Stimulated activated naive B cell treated with anti-CD40 and anti-IgM and Interleukin-4, amounts not matched to agents 10 μg/mL and 1 μg/mL and 100 μg/mL, for 72 hours (primary cell): ENCODE measurements around the gene CPPED1.
"Not testable (repeated sequence)": the region's sequence is repeated elsewhere in the genome, so short reads cannot be mapped to it uniquely, and the experiment has no call there.

Experiments
- ATAC-seq, 2 donors: fragments of 150-1000 bp; cut with Tn5 transposase; replicated peaks; 2 replicates each; pipeline ENCODE4 v1.10.0; 2021; ENCODE audit warnings: moderate library complexity in 1 of 2
- DNase-seq: peaks from one replicate; pipeline ENCODE4 v3.0.0; 2021
- H3K27ac Mint-ChIP-seq: one replicate; pipeline ENCODE4 v1.8.0; 2022; ENCODE audit warnings: mild to moderate bottlenecking, mixed read lengths
- H3K27me3 Mint-ChIP-seq, 2 donors: one replicate each; pipeline ENCODE4 v1.8.0; 2022; ENCODE audit warnings: mixed read lengths in 2 of 2
- H3K36me3 Mint-ChIP-seq, 2 donors: one replicate each; pipeline ENCODE4 v1.8.0; 2022; ENCODE audit warnings: mixed read lengths in 2 of 2, mild to moderate bottlenecking in 1 of 2
- H3K4me1 Mint-ChIP-seq, 2 donors: one replicate each; pipeline ENCODE4 v1.8.0; 2022; ENCODE audit warnings: mixed read lengths in 2 of 2, mild to moderate bottlenecking in 1 of 2
- H3K4me3 Mint-ChIP-seq, 2 donors: one replicate each; pipeline ENCODE4 v1.8.0; 2022; ENCODE audit warnings: mild to moderate bottlenecking in 2 of 2, mixed read lengths in 2 of 2, moderate library complexity in 1 of 2
- H3K9me3 Mint-ChIP-seq, 2 donors: one replicate each; pipeline ENCODE4 v1.8.0; 2022; ENCODE audit warnings: mixed read lengths in 2 of 2, mild to moderate bottlenecking in 1 of 2

CPPED1 gene

DNA sequence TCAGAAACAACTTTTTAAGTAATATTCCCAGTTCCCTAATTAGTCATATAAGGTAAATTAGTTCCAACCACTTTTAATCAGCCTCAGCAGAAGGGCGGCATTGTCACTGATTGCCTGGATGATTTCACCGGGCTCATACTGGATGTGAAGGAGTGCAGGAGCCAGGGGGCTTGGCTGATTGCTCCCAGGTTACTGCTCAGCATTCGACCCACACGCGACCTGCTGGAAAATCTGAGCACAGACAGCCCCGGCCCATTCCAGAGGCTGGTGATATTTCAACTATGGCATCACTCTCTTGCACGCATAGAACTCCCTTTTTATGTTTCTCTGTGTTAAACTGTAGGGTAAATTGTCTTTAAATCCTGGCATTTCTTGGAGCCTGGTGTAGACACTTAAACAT, 34.2 kb downstream of the CPPED1 start:
- Mint-ChIP-seq H3K4me3 (no peak overlapping the region), H3K27me3 (no peaks in the 10 kb centered on the region), H3K9me3 (peaks cover 0 to 1% of the 10 kb centered on the region in 2 donors), H3K4me1 (no peaks in the 10 kb centered on the region), H3K27ac (no peak overlapping the region), H3K36me3 (peaks cover 2 to 12% of the 10 kb centered on the region in 2 donors)
- no peak for ATAC-seq
- no peak for DNase-seq

DNA sequence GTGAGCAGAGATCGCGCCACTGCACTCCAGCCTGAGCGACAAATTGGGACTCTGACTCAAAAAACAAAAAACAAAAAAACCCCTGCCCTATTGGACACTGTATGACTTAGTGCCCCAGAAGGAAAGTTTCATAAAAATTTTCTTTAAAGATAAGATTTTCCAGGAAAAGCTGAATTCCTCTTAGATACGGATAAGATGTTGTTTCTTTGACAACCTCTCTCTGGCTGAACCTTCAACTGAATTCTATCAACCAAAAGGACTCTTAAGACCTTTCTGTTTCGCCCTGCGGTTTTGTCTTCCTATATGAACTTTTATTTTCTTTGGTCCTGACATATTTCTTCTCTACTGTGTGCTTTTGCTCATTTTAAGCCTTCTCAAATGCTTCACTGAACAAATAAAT, 35.8 kb downstream of the CPPED1 start:
- Mint-ChIP-seq H3K27me3 (no peaks in the 10 kb centered on the region), H3K9me3 (no peaks in the 10 kb centered on the region), H3K4me1 (no peaks in the 10 kb centered on the region), H3K4me3 (no peak overlapping the region), H3K27ac (no peak overlapping the region), H3K36me3 (peaks cover 2 to 10% of the 10 kb centered on the region in 2 donors)
- DNase-seq, result no peak
- no peak for ATAC-seq

GRCh38 chr16:12766853-12767252, 36.8 kb downstream of the CPPED1 start:
- H3K36me3 Mint-ChIP-seq, result peaks cover 2 to 10% of the 10 kb centered on the region in 2 donors
- no peak for ATAC-seq
- no peak overlapping the region for H3K27ac Mint-ChIP-seq
- no peak overlapping the region for H3K4me3 Mint-ChIP-seq
- no peak for DNase-seq
- H3K4me1 Mint-ChIP-seq, result no peaks in the 10 kb centered on the region
- H3K9me3 Mint-ChIP-seq, result no peaks in the 10 kb centered on the region
- no peaks in the 10 kb centered on the region for H3K27me3 Mint-ChIP-seq

DNA sequence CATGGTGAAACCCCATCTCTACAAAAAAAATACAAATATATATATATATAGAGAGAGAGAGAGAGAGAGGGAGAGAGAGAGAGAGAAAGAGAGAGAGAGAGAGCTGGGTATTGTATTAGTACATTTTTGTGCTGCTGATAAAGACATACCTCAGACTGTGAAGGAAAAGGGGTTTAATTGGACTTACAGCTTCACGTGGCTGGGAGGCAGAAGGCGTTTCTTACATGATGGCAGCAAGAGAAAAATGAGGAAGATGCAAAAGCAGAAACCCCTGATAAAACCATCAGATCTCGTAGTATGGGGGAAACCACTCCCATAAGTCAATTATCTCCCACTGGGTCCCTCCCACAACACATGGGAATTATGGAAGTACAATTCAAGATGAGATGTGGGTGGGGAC, 37.5 kb downstream of the CPPED1 start:
- not testable (repeated sequence) for H3K4me3 Mint-ChIP-seq, H3K27ac Mint-ChIP-seq, ATAC-seq, H3K4me1 Mint-ChIP-seq, H3K36me3 Mint-ChIP-seq, DNase-seq, H3K27me3 Mint-ChIP-seq, H3K9me3 Mint-ChIP-seq

- H3K27me3 Mint-ChIP-seq, result no peaks in the 10 kb centered on the region
- peaks cover 0 to 5% of the 10 kb centered on the region in 2 donors for H3K4me1 Mint-ChIP-seq
- H3K4me3 Mint-ChIP-seq, result no peak overlapping the region
- ATAC-seq (no peak), DNase-seq (no peak)
- H3K27ac Mint-ChIP-seq, result no peak overlapping the region
- H3K36me3 Mint-ChIP-seq, result peaks cover 2 to 4% of the 10 kb centered on the region in 2 donors
- H3K9me3 Mint-ChIP-seq, result no peaks in the 10 kb centered on the region
These were observed 38.7 kb downstream of the CPPED1 start for GRCh38 chr16:12764813-12765488.

DNA sequence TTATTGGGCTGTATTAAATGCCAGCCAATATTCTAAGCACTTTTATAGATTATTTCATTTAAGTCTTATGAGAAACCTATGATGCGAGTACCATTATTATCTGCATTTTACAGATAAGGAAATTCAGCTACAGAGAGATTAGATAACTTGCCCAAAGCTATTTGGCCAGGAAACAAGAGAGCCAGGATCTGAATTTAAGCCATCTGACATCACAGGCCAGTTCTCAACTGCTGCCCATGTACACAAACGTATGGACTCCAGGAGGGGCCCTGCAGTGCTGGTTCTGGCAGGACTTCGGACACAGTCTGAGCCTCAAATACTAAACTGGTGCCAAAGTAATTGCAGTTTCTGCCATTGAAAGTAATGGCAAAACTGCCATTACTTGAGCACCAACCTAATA, 40.2 kb downstream of the CPPED1 start:
- Mint-ChIP-seq H3K4me3 (no peak overlapping the region), H3K9me3 (no peaks in the 10 kb centered on the region), H3K4me1 (peaks cover 0 to 5% of the 10 kb centered on the region in 2 donors), H3K36me3 (peaks cover 0 to 2% of the 10 kb centered on the region in 2 donors), H3K27me3 (no peaks in the 10 kb centered on the region), H3K27ac (no peak overlapping the region)
- no peak for ATAC-seq
- no peak for DNase-seq

DNA sequence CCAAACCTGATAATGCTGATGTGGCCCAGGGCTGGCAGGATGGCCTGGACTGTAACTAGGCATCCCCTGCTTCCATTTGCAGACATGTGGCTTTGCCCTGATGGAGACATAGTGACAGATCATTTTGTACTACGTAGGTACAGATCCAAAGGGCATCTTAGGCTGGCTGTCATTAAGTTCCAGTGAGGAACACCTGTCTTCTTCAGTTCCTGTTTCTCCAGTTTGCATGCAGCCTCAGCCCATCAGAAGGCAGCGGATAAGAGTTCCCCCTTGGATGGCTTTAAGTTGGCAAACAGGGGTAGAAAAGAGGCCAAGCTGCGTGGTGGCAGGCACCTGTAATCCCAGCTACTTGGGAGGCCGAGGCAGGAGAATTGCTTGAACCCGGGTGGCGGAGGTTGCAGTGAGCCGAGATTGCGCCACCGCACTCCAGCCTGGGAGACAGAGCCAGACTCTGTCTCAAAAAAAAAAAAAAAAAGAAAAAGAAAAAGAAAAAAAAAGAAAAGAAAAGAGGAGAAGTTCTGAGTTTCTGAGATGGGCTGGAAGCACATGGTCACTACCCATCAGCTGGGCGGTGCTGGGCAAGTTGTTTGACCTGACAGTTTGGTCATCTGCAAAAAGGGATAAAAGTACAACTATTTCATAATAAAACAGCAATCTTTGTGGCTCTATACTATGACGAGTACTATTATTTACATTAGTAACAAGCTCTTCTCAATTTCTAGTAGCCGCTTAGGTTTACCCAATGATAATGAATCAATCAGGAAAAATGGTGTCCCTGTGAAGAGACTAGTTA, 42.7 kb downstream of the CPPED1 start:
- Mint-ChIP-seq H3K27me3 (no peaks in the 10 kb centered on the region), H3K27ac (peak overlapping the region; percentile 4), H3K4me1 (peaks cover 0 to 6% of the 10 kb centered on the region in 2 donors), H3K4me3 (no peak overlapping the region), H3K9me3 (no peaks in the 10 kb centered on the region), H3K36me3 (no peaks in the 10 kb centered on the region)
- DNase-seq, result no peak
- ATAC-seq, result peak in 1 of 2 donors; percentile 61

DNA sequence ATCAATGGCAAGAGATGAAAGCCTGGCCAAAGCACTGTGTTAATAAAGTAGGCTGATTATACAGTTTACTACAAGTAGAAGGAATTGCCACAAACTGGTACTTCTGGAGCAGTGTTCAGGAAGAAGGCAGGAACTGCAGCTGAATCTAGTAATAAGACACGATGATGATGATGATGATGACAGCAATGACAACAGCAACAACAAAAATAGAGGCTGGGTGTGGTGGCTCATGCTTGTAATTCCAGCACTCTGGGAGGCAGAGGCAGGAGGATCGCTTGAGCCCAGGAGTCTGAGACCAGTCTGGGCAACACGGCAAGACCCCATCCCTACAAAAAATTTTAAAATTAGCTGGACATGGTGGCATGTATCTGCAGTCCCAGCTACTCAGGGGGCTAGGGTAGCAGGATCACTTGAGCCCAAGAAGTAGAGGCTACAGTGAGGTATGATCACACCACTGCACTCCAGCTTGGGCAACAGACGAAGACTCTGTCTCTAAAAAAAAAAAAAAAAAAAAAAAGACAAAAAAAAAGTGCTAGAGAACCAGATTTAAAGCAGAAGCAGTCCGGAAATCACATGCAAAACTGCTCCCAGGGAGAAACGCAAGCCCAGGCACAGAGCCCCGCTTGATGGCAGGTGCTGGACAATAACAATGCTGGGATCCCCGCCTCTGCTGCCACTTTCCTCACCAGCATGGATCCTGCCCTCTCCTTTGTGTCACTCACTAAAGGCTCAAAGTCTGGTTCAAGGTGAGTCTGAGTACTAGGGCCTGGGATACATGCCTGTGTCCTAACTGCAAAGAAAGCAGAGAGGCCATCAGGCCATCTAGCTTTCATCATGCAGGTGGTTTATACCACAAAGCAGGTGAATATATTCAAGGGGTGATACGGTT, 44.8 kb downstream of the CPPED1 start:
- H3K9me3 Mint-ChIP-seq, result no peaks in the 10 kb centered on the region

GRCh38 chr16:12758031-12758669, 45.5 kb downstream of the CPPED1 start:
- Mint-ChIP-seq H3K27ac (no peak overlapping the region), H3K36me3 (no peaks in the 10 kb centered on the region), H3K27me3 (no peaks in the 10 kb centered on the region), H3K4me3 (no peak overlapping the region), H3K9me3 (no peaks in the 10 kb centered on the region), H3K4me1 (peaks cover 0 to 6% of the 10 kb centered on the region in 2 donors)
- DNase-seq (no peak), ATAC-seq (no peak)

More for the DNA sequence above, 44.8 kb downstream of the CPPED1 start:
- H3K36me3 Mint-ChIP-seq, result no peaks in the 10 kb centered on the region
- H3K27me3 Mint-ChIP-seq, result no peaks in the 10 kb centered on the region
- no peak overlapping the region for H3K27ac Mint-ChIP-seq
- no peak overlapping the region for H3K4me3 Mint-ChIP-seq
- H3K4me1 Mint-ChIP-seq, result peaks cover 0 to 6% of the 10 kb centered on the region in 2 donors
- no peak for DNase-seq
- ATAC-seq, result no peak

- no peak overlapping the region for H3K4me3 Mint-ChIP-seq
- no peak overlapping the region for H3K27ac Mint-ChIP-seq
- ATAC-seq (no peak), DNase-seq (no peak)
- peaks cover 0 to 6% of the 10 kb centered on the region in 2 donors for H3K4me1 Mint-ChIP-seq
- no peaks in the 10 kb centered on the region for H3K9me3 Mint-ChIP-seq
- H3K36me3 Mint-ChIP-seq, result no peaks in the 10 kb centered on the region
- H3K27me3 Mint-ChIP-seq, result no peaks in the 10 kb centered on the region
These were observed 46.1 kb downstream of the CPPED1 start for GRCh38 chr16:12757546-12757945.

GRCh38 chr16:12754824-12755543, 48.7 kb downstream of the CPPED1 start:
- Mint-ChIP-seq H3K9me3 (no peaks in the 10 kb centered on the region), H3K27ac (no peak overlapping the region), H3K27me3 (no peaks in the 10 kb centered on the region), H3K4me1 (peaks cover 0 to 6% of the 10 kb centered on the region in 2 donors), H3K4me3 (no peak overlapping the region), H3K36me3 (no peaks in the 10 kb centered on the region)
- ATAC-seq (no peak), DNase-seq (no peak)

DNA sequence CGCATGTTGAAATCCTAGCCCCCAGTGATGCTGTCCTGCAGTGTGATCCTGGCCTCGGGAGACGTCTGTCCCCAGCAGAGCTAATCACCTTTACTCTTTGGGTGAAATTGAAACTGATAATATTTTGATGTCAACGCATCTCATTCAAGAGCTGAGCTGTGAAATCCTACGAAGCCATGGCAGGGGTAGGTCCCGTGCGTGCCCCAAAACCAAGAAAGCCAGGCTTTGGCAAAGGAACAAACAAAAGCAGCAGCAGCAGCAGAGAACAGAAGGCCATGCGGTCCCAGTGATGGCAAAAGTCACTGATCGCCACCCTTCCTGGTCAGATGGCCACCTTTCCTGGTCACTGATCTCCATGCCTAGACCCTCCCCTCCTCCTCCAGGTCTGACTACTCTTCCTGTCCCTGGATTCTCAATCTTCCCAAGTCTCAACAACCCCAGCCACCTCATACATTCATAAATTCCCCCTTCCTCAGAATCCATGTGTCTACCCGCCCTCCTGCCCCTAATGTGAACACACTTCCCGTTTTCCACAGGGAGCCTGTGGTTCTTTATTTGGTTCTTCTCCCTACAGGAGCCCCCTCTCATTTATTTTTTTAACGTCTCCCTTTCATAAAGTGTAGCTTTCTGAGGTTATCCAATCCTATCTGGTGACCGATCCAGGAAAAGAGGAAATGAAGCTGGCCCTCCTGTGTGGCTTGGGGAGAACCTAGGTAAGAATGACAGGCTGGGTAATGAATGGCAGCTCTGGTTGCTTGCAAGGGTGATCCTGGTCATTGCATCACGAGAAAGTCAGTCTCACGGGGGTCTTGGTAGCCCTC, 50.3 kb downstream of the CPPED1 start:
- no peak for DNase-seq
- no peak for ATAC-seq
- no peaks in the 10 kb centered on the region for H3K9me3 Mint-ChIP-seq
- H3K27ac Mint-ChIP-seq, result no peak overlapping the region
- peaks cover 0 to 5% of the 10 kb centered on the region in 2 donors for H3K4me1 Mint-ChIP-seq
- no peak overlapping the region for H3K4me3 Mint-ChIP-seq
- no peaks in the 10 kb centered on the region for H3K36me3 Mint-ChIP-seq
- H3K27me3 Mint-ChIP-seq, result no peaks in the 10 kb centered on the region

- DNase-seq (no peak), ATAC-seq (no peak)
- Mint-ChIP-seq H3K36me3 (no peaks in the 10 kb centered on the region), H3K27ac (no peak overlapping the region), H3K4me3 (no peak overlapping the region), H3K4me1 (peaks cover 0 to 5% of the 10 kb centered on the region in 2 donors), H3K27me3 (no peaks in the 10 kb centered on the region), H3K9me3 (no peaks in the 10 kb centered on the region)
These were observed 51.5 kb downstream of the CPPED1 start for GRCh38 chr16:12752159-12752558.
